GM18867 (cell line): ENCODE measurements around the gene RNU6-7.

Experiments used
- ATAC-seq: cut with Tn5 transposase; IDR thresholded peaks from one replicate; pipeline ENCODE4 v1.9.1; 2021; ENCODE audit warnings: mild to moderate bottlenecking, moderate library complexity; ENCODE audit not compliant: unreplicated experiment

RNU6-7 gene

GRCh38 chr14:32201816-32202490 lies at the start of gene RNU6-7:
TSS of gene RNU6-7 (plus strand) at chr14:32202045.
- ATAC-seq = no peak

- ATAC-seq = peak; percentile 51
These were observed 35.8 kb upstream of the RNU6-7 start for GRCh38 chr14:32166029-32166428.

DNA sequence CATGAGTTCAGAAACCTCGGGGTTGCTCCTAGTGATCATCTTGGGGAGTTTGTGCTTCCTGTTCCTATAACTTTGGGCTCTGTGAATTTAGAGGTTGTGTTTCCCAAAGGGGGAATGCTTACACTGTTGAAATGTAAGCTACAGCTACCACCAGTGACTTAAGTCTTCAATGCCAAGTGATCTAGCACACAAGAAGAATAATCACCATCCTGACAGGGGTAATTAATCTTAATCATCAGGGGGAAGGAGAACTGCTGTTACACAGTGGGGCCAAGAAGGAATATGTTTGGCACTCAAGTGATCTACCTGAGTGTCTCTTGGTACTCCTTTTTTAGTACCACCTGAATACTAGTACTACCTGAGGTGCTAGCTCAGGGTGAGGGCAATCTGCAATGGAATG lies 34.9 kb upstream of the RNU6-7 start:
- no peak for ATAC-seq

DNA sequence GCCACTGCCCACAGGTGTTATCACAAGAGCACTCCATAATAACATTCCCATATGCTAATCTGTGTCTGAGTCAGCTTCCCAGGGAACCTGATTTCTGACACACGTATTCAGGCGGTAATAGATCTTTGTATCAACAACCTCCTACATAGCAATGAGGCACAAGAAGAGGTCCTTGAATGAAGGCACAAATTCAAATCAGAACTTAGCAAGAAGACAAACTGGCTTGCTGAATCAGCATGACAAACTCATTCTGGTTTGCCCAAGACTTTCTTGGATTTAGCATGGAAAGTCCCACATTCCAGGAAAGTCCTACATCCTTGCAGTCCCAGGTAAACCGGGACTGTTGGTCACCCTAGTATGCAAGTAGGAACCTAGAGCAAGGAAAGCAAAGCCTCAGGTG lies 33.9 kb upstream of the RNU6-7 start:
- ATAC-seq = no peak

- ATAC-seq = no peak
These were observed 32.7 kb upstream of the RNU6-7 start for GRCh38 chr14:32169191-32169590.

GRCh38 chr14:32171469-32171868 lies 30.4 kb upstream of the RNU6-7 start:
- no peak for ATAC-seq

DNA sequence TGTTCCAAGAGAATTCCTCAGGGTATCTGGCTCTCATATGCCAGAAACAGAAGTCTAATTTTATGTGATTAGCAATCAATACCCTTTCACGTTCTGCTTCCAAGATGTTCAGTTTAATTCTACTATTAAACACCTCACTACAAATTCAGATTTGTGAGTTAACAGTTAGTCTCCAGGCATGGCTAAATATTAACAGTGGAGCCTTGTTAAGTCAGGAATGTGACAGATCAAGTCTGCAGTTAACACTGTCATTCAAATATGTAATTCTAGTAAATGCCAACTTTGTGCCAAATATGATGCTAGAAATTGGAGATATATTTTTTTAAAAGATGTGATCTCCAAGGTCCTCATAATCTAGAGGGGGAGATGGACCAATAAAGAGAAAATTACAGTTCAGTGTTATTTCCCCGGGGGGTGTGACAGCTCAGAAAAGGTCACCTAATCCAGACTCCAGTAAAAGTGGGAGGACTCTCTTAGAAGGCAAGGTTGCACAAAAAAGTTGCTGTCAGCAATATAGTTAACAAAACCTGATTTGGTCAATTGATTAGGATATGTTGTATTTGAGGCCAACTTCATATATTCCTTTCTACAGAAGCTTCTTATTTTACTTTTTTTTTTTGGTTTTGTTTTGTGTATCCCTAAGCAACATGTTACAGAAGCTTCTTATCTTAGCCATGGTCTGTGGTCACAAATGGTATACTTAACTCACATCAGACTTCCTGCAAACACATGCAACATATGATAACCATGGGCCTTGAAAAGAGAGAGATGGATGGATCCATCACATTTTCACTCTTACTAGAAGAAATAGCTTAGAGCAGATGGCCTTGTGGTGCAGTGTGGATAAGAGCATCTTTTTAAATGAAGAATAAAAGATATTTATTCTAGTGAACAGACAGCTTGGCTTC lies 18.4 kb upstream of the RNU6-7 start:
- ATAC-seq = no peak

- no peak for ATAC-seq
These were observed 16.7 kb upstream of the RNU6-7 start for GRCh38 chr14:32185097-32185496.

GRCh38 chr14:32186248-32186647 lies 15.6 kb upstream of the RNU6-7 start:
- ATAC-seq = peak; percentile 91

DNA sequence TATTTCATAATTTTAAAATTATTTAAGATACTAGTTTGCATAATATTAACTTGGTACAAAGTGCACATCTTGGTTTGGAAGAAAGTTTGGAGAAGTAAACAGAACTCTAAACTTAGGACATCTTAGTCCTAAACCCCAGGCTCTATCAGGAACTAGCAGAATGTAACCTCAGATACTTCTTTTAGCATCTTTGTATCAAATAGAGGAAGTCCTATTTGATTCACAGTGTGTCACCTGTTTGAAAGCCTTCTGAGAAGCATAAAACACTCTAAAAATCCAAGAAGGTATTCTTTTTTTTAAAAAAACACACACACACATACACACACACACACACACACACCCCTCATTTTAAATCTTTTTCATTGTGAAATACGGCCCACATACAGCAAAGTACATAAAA lies 12.0 kb upstream of the RNU6-7 start:
- no peak for ATAC-seq

DNA sequence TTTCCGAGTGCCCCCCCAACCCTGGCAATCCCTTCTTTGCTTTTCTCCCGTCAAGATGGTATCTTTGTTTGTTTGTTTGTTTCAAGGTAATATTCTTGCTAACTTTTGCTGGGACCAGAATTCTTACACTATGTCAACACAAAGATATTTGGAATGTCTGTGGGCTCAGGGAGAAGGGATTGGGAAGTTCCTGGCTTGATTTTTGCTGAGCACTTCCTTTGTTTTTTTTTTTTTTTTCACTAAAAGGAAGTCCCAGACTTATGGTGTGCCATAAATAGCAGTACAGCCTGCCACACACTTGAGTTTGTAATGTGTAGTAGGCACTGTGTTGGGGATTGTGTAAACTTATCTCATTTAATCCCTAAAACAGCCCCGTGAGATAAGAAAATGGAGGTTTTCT lies 11.2 kb upstream of the RNU6-7 start:
- ATAC-seq = no peak

GRCh38 chr14:32192712-32193373 lies 9.0 kb upstream of the RNU6-7 start:
- no peak for ATAC-seq

DNA sequence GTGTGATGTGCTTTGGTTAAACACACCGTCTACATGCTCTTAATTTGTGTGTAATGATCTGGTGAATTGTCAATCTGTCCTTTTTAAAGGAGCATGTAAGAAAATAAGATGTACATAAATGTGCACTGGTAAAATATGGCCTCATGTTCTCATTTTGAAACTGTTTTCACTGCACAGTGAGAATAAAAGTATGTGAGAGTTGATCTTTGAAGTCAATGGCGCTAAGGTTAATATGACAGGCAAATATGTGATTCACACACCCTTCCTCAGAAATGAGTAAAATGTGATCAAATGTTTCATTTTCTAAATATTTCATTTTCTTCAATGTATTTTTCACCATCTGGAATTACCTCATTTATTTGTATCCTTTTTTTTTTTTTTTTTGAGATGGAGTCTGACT lies 8.3 kb upstream of the RNU6-7 start:
- no peak for ATAC-seq

DNA sequence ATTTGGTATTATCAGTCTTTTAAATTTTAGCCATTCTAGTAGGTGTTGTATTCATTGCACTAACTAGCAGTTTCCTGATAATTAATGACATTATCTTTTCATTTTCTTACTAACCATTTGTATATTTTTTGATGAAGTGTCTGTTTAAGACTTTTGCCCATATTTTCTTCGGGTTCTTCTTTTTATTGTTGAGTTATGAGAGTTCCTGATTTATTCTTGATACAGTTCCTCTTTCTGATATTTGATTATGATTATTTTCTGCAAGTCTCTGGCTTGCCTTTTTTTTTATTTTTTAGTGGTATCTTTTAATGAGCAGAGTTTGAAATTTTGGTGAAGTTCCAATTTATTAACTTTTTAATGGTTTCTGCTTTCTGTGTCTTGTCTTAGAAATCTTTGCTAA lies 6.2 kb upstream of the RNU6-7 start:
- ATAC-seq = no peak

- peak; percentile 59 for ATAC-seq
These were observed 3.9 kb upstream of the RNU6-7 start for GRCh38 chr14:32197919-32198318.

- ATAC-seq = peak; percentile 16
These were observed 1.3 kb upstream of the RNU6-7 start for GRCh38 chr14:32200368-32201192.

- ATAC-seq = peak; percentile 55
These were observed 541 bp upstream of the RNU6-7 start for GRCh38 chr14:32201193-32201815.

DNA sequence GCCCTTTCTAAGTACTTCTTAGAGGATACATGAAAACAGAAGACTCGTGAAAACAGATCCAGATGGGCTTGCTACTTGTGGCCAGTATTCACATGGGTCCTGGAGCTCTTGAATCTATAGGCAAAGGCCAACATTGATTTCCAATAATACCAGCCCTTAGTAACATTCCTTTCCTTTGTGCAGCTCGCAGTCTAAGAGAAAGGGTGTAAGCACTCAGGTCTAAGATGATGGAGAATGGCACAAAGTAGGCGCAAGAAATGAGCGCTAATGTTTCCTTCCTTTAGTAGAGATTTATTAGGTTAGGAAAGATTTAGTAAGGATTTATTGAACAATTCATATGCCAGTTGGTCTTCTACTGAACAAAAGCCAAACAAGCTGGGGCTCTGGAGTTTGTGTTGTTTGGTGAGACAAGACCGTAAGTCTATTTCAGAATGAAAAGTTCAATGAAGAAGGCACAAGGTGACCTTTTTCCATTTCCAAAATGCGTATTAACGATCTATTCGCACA lies 699 bp downstream of the RNU6-7 start:
- ATAC-seq = no peak

GRCh38 chr14:32202998-32203882 lies 1.4 kb downstream of the RNU6-7 start, which contains the start of gene RNU6-8:
TSS of gene RNU6-8 (minus strand) at chr14:32203269.
- peak; percentile 68 for ATAC-seq
